Activated naive CD8-positive, alpha-beta T cell treated with anti-CD3 and anti-CD28 coated beads for 36 hours (primary cell): ENCODE data around the gene ZCCHC8. TPM values are rescaled to one million over a fixed set of nuclear protein-coding genes. Genes with fewer than 3 reads are reported as not detected.
"Not testable (repeated sequence)": the region's sequence is repeated elsewhere in the genome, so short reads cannot be mapped to it uniquely, and the experiment has no call there.

Experiments
- DNase-seq: peaks from one replicate; pipeline ENCODE4 v3.0.0; 2021
- H3K27ac Mint-ChIP-seq: one replicate; pipeline ENCODE4 v1.8.0; 2022; ENCODE audit warnings: mild to moderate bottlenecking, moderate library complexity, mixed read lengths
- H3K27me3 Mint-ChIP-seq: one replicate; pipeline ENCODE4 v1.8.0; 2022; ENCODE audit warnings: mild to moderate bottlenecking, mixed read lengths
- H3K36me3 Mint-ChIP-seq: one replicate; pipeline ENCODE4 v1.8.0; 2021; ENCODE audit warnings: mild to moderate bottlenecking, mixed read lengths
- H3K4me1 Mint-ChIP-seq: one replicate; pipeline ENCODE4 v1.8.0; 2021; ENCODE audit warnings: mixed read lengths
- H3K4me3 Mint-ChIP-seq: one replicate; pipeline ENCODE4 v1.8.0; 2022; ENCODE audit warnings: mild to moderate bottlenecking, moderate library complexity, mixed read lengths
- H3K9me3 Mint-ChIP-seq: one replicate; pipeline ENCODE4 v1.8.0; 2022; ENCODE audit warnings: mixed read lengths
- total RNA-seq, 2 experiments: library from RNA; stranded (reverse); gene quantifications; one replicate each; pipeline ENCODE4 v1.2.3, GENCODE V29; 2021

ZCCHC8 gene
- total RNA-seq, 2 experiments from 2014 or later, result 40.7 to 41.7 TPM

- peaks cover 40% of the 10 kb centered on the region for H3K4me1 Mint-ChIP-seq
Observed at GRCh38 chr12:122519418-122519817, 18.7 kb upstream of the ZCCHC8 start.

DNA sequence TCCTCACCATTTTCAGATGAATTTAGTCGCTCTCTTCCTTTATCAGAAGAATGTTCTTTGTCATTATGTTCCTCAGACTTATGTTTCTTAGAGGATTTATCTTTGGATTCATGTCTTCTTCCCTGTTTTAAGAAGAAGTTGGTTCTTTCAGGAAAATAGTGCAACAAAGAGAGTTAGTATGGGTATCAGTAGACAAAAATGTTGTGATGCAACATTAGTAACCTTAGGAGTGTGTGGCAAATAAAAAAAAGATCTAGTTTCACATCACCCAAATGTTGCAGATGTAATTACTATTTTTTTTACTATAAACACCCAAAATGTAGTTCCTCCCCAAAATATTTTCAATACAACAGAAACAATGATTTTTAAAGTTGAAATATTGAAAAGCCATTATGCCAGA lies 18.2 kb upstream of the ZCCHC8 start:
- Mint-ChIP-seq H3K36me3 (peaks cover 57% of the 10 kb centered on the region), H3K4me3 (no peak overlapping the region), H3K27ac (peak overlapping the region; percentile 25), H3K27me3 (no peaks in the 10 kb centered on the region), H3K9me3 (no peaks in the 10 kb centered on the region), H3K4me1 (peaks cover 36% of the 10 kb centered on the region)
- DNase-seq, result no peak

More at GRCh38 chr12:122519418-122519817, 18.7 kb upstream of the ZCCHC8 start:
- Mint-ChIP-seq H3K27ac (no peak overlapping the region), H3K36me3 (peaks cover 62% of the 10 kb centered on the region), H3K9me3 (no peaks in the 10 kb centered on the region), H3K27me3 (no peaks in the 10 kb centered on the region), H3K4me3 (no peak overlapping the region)
- DNase-seq, result no peak

DNA sequence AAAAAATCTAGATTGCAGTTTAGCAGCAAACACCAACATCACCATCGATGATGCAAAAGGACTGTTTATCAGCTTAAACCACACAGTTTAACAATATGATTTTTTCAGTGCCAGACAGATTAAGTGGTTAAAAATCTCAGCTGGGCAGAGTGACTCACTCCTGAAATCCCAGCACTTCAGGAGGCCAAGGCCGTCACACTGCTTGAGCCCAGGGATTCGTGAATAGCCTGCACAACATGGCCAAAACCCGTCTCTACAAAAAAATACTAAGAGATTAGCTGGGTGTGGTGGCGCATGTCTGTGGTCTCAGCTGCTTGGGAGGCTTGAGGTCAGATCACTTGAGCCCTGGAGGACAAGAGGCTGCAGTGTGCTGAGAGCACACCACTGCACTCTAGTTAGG lies 17.1 kb upstream of the ZCCHC8 start:
- Mint-ChIP-seq H3K27me3 (no peaks in the 10 kb centered on the region), H3K36me3 (peaks cover 49% of the 10 kb centered on the region), H3K9me3 (no peaks in the 10 kb centered on the region), H3K27ac (peak overlapping the region; percentile 34), H3K4me3 (no peak overlapping the region), H3K4me1 (peaks cover 28% of the 10 kb centered on the region)
- DNase-seq, result no peak

DNA sequence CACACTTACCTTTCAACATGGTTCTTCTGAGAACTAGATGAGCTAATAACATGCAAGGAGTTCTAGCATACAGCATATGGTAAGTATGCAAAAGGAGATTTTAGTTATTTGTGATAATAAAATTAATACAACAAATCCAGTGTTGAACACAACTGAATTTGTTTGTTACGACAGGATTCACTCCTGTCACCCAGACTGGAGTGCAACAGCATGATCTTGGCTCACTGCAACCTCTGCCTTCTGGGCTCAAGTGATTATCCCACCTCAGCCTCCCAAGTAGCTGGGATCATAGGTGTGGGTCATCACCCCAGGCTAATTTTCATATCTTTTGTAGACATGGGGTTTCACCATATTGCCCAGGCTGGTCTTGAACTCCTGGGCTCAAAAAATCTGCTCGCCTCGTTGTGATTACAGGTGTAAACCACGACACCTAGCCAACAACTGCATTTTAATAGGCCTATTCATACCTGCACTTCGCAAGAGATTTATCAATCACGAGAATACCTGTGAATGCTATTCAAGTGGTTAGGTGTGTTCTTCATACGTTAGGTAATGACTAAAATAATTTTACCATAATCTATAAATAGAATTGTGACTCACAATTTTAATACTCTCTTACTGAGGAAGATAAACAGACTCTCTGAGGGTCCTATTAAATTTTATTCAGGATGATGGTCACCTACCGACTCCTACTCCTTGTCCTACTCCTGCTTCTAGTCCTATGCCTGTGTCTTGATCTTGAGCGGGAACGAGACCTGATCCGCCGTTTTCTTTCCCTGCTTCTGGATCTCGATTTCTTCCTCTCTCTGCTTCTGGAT lies 16.0 kb upstream of the ZCCHC8 start:
- Mint-ChIP-seq H3K36me3 (peaks cover 52% of the 10 kb centered on the region), H3K27ac (peak overlapping the region; percentile 18), H3K9me3 (no peaks in the 10 kb centered on the region), H3K27me3 (no peaks in the 10 kb centered on the region), H3K4me3 (no peak overlapping the region), H3K4me1 (peaks cover 22% of the 10 kb centered on the region)
- no peak for DNase-seq

DNA sequence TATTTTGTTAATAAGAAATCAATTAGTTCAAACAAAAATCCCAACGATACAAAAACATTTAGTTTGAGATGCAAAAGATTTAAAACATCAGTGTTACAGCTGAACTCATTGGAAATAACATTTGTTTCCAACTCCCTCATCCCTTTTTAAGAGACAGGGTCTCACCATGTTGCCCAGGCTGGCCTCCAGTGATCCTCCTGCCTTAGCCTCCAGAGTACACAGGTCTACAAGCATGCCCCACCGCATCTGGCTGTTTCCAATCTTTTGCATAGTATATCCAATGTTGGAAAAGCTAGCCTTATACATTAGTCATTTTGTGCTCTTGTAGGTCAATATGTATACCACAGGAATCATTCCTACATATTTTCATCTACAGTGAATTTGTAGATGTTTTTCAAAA lies 14.5 kb upstream of the ZCCHC8 start:
- Mint-ChIP-seq H3K9me3 (no peaks in the 10 kb centered on the region), H3K27me3 (no peaks in the 10 kb centered on the region), H3K27ac (peak overlapping the region; percentile 40), H3K36me3 (peaks cover 49% of the 10 kb centered on the region), H3K4me1 (peaks cover 15% of the 10 kb centered on the region), H3K4me3 (no peak overlapping the region)
- DNase-seq, result no peak

- DNase-seq, result no peak
- H3K27me3 Mint-ChIP-seq, result no peaks in the 10 kb centered on the region
- H3K27ac Mint-ChIP-seq, result peak overlapping the region; percentile 12
- no peaks in the 10 kb centered on the region for H3K9me3 Mint-ChIP-seq
- H3K4me3 Mint-ChIP-seq, result no peak overlapping the region
- H3K4me1 Mint-ChIP-seq, result peaks cover 9% of the 10 kb centered on the region
- peaks cover 52% of the 10 kb centered on the region for H3K36me3 Mint-ChIP-seq
Observed at GRCh38 chr12:122513660-122514059, 12.9 kb upstream of the ZCCHC8 start.

DNA sequence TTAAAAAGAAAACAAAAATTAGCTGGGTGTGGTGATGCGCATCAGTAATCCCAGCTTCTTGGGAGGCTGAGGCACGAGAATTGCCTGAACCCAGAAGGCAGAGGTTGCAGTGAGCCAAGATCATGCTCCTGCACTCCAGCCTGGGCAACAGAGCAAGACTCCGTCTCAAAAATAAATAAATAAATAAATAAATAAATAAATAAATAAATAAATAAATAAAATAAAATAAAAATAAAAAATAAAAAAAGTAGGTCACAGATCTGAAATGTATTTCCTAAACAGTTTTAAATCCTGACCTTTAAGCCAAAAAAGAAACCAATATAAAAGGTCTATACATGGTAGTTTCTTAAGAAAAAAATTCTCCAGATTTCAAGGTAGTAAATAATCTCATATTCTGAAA lies 12.3 kb upstream of the ZCCHC8 start:
- H3K27ac Mint-ChIP-seq, DNase-seq, H3K4me3 Mint-ChIP-seq, H3K4me1 Mint-ChIP-seq, H3K9me3 Mint-ChIP-seq, H3K27me3 Mint-ChIP-seq: not testable (repeated sequence)
- H3K36me3 Mint-ChIP-seq, result peaks cover 45% of the 10 kb centered on the region

GRCh38 chr12:122508163-122508562 lies 7.4 kb upstream of the ZCCHC8 start:
- no peak overlapping the region for H3K4me3 Mint-ChIP-seq
- H3K4me1 Mint-ChIP-seq, result no peaks in the 10 kb centered on the region
- H3K36me3 Mint-ChIP-seq, result peaks cover 41% of the 10 kb centered on the region
- DNase-seq, result no peak
- no peak overlapping the region for H3K27ac Mint-ChIP-seq
- no peaks in the 10 kb centered on the region for H3K27me3 Mint-ChIP-seq
- H3K9me3 Mint-ChIP-seq, result no peaks in the 10 kb centered on the region

GRCh38 chr12:122506393-122506938 lies 5.7 kb upstream of the ZCCHC8 start:
- H3K9me3 Mint-ChIP-seq, result no peaks in the 10 kb centered on the region
- peaks cover 10% of the 10 kb centered on the region for H3K4me1 Mint-ChIP-seq
- no peak for DNase-seq
- H3K4me3 Mint-ChIP-seq, result no peak overlapping the region
- H3K27ac Mint-ChIP-seq, result no peak overlapping the region
- no peaks in the 10 kb centered on the region for H3K27me3 Mint-ChIP-seq
- peaks cover 41% of the 10 kb centered on the region for H3K36me3 Mint-ChIP-seq

- H3K27me3 Mint-ChIP-seq, result no peaks in the 10 kb centered on the region
- H3K4me3 Mint-ChIP-seq, result no peak overlapping the region
- DNase-seq, result no peak
- no peaks in the 10 kb centered on the region for H3K9me3 Mint-ChIP-seq
- H3K36me3 Mint-ChIP-seq, result peaks cover 46% of the 10 kb centered on the region
- H3K4me1 Mint-ChIP-seq, result peaks cover 16% of the 10 kb centered on the region
- H3K27ac Mint-ChIP-seq, result no peak overlapping the region
Observed at GRCh38 chr12:122505419-122506051, 4.8 kb upstream of the ZCCHC8 start.

GRCh38 chr12:122503783-122504590 lies 3.3 kb upstream of the ZCCHC8 start:
- peaks cover 16% of the 10 kb centered on the region for H3K4me1 Mint-ChIP-seq
- H3K36me3 Mint-ChIP-seq, result peaks cover 47% of the 10 kb centered on the region
- DNase-seq, result no peak
- H3K27ac Mint-ChIP-seq, result peak overlapping the region; percentile 29
- H3K4me3 Mint-ChIP-seq, result no peak overlapping the region
- no peaks in the 10 kb centered on the region for H3K27me3 Mint-ChIP-seq
- H3K9me3 Mint-ChIP-seq, result no peaks in the 10 kb centered on the region

- Mint-ChIP-seq H3K27me3 (no peaks in the 10 kb centered on the region), H3K4me1 (peaks cover 22% of the 10 kb centered on the region), H3K36me3 (peaks cover 51% of the 10 kb centered on the region), H3K9me3 (no peaks in the 10 kb centered on the region), H3K4me3 (no peak overlapping the region), H3K27ac (peak overlapping the region; percentile 54)
- DNase-seq, result no peak
Observed at GRCh38 chr12:122503147-122503751, 2.5 kb upstream of the ZCCHC8 start.

DNA sequence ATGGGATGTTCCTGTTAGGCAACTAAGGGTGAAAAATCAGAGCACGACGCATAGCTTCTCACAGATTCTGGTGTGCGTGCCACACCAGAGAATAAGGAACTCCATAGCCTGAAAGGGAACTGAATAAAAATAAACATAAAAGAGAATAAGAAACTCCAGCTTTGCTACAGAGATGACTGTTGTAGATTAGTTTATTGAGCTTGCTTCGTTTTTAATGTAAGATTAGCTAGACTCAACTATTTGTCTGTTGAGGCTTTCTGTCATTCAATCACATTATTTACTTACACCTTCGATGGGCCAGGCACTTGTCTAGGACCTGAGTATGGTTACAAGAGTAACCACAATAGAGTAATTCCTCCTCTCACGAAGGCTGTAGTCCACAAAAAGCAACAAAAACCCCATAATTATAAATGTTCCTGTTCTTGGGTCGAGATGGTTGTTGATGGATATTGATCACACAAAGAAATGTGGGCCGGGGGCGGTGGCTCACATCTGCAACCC lies 807 bp upstream of the ZCCHC8 start:
- H3K9me3 Mint-ChIP-seq, result no peaks in the 10 kb centered on the region
- no peaks in the 10 kb centered on the region for H3K27me3 Mint-ChIP-seq
- H3K4me3 Mint-ChIP-seq, result peak overlapping the region; percentile 91
- DNase-seq, result no peak
- peaks cover 52% of the 10 kb centered on the region for H3K36me3 Mint-ChIP-seq
- H3K4me1 Mint-ChIP-seq, result peaks cover 29% of the 10 kb centered on the region
- H3K27ac Mint-ChIP-seq, result peak overlapping the region; percentile 99

GRCh38 chr12:122499991-122500684 lies 594 bp downstream of the ZCCHC8 start:
- Mint-ChIP-seq H3K27ac (peak overlapping the region; percentile 99), H3K36me3 (peaks cover 50% of the 10 kb centered on the region), H3K9me3 (no peaks in the 10 kb centered on the region), H3K27me3 (no peaks in the 10 kb centered on the region), H3K4me3 (peak overlapping the region; percentile 91), H3K4me1 (peaks cover 30% of the 10 kb centered on the region)
- peak; percentile 47 for DNase-seq
